ENCODE measurements around the gene RBM6. TPM values are rescaled to one million over a fixed set of nuclear protein-coding genes. Genes with fewer than 3 reads are reported as not detected.

RBM6 gene
- total RNA-seq, 1 experiment from 2014 or later = 90.7 TPM

DNA sequence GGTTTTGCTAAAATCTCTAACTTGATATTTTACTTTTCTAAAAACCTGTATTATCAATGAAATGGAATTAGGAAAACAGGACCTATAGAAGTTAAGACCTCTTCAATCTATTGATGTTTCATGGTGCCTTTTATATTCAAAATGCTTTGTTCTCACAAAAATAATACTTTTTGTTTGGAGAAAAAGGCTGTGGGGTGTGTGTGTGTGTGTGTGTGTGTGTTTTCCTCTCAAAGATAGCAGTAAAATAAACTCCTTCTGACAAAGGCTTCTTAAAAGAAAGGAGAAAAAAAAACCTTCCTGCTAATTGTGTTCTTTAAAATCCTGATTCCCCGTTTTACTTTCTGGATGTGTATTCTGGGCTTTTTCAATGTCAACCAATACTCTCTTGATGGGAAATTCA is 54.5 kb downstream of the RBM6 start:
- Histone ChIP-seq H3K18ac (ENCODE audit: insufficient read length, low read depth, low read length) (no peak overlapping the region), H3K27ac (ENCODE audit: insufficient read length, low read depth, low read length) (no peak overlapping the region), H3K4ac (ENCODE audit: low read depth, low read length) (no peak overlapping the region), H3K79me1 (ENCODE audit: insufficient read depth, low read depth, low read length, poor library complexity, severe bottlenecking) (no peaks in the 10 kb centered on the region), H3K4me2 (ENCODE audit: insufficient read depth, insufficient read length, low read length) (no peak overlapping the region), H3K27me3 (ENCODE audit: insufficient read depth, low read length) (no peaks in the 10 kb centered on the region), H3T11ph (ENCODE audit: low read length) (no peak overlapping the region), H3K23me2 (ENCODE audit: insufficient read length, low read depth, low read length, poor library complexity, severe bottlenecking) (no peaks in the 10 kb centered on the region), H2BK12ac (ENCODE audit: insufficient read length, low read depth, low read length) (no peak overlapping the region), H3K4me1 (ENCODE audit: insufficient read depth, low read length) (peaks cover 2% of the 10 kb centered on the region; the same call in 1 of the 2 replicates), H2BK5ac (ENCODE audit: insufficient read length, low read length) (no peak overlapping the region), H2AK5ac (ENCODE audit: insufficient read length, low read length) (no peak overlapping the region), H2BK20ac (ENCODE audit: low read depth, low read length, poor library complexity, severe bottlenecking) (no peak overlapping the region), H3K9ac (ENCODE audit: extremely low read depth, insufficient read length, low read length) (no peak overlapping the region), H2BK15ac (ENCODE audit: low read depth, low read length) (no peak overlapping the region), H4K8ac (replicated peaks; ENCODE audit: insufficient read length, low read depth, low read length) (no peak overlapping the region), H4K5ac (ENCODE audit: insufficient read length, low read depth, low read length) (no peak overlapping the region), H2BK120ac (ENCODE audit: low read depth, low read length, poor library complexity, severe bottlenecking) (no peak overlapping the region), H4K20me1 (ENCODE audit: control insufficient read depth, insufficient read depth, insufficient read length) (no peaks in the 10 kb centered on the region), H3K56ac (ENCODE audit: insufficient read length, low read depth, low read length) (no peak overlapping the region), H3K14ac (ENCODE audit: insufficient read depth, low read length) (no peak overlapping the region), H3K79me2 (ENCODE audit: insufficient read depth, low read length) (0 out of 2 replicates have a peak, but pooled peaks cover 2% of the 10 kb centered on the region), H4K91ac (ENCODE audit: insufficient read length, low read depth, low read length) (no peak overlapping the region), H2AFZ (ENCODE audit: low read length) (no peak overlapping the region), H3K23ac (ENCODE audit: insufficient read length, low read depth, low read length) (no peak overlapping the region), H3K9me3 (ENCODE audit: control insufficient read depth, low read depth, low read length) (no peaks in the 10 kb centered on the region)
- Mint-ChIP-seq H3K4me3 (no peak overlapping the region), H3K9me3 (no peaks in the 10 kb centered on the region), H3K27ac (peak overlapping the region in 1 of 3 experiments; percentile 59; a peak in 1 of 7 replicates), H3K36me3 (ENCODE audit: insufficient read depth in 1 of 3, low read depth in 3 of 3) (peaks cover 0 to 9% (median 4%) of the 10 kb centered on the region in 3 experiments; a peak in 4 of 7 replicates), H3K4me1 (peaks cover 14 to 18% of the 10 kb centered on the region in 2 experiments), H3K27me3 (ENCODE audit: low read depth) (no peaks in the 10 kb centered on the region)
- WGBS (ENCODE audit: extremely low coverage, insufficient read length, low lambda C conversion rate) = no CpG with 5 or more reads among the region's 1 CpG
- no peak for DNase-seq
- TF ChIP-seq, protein P1, sequence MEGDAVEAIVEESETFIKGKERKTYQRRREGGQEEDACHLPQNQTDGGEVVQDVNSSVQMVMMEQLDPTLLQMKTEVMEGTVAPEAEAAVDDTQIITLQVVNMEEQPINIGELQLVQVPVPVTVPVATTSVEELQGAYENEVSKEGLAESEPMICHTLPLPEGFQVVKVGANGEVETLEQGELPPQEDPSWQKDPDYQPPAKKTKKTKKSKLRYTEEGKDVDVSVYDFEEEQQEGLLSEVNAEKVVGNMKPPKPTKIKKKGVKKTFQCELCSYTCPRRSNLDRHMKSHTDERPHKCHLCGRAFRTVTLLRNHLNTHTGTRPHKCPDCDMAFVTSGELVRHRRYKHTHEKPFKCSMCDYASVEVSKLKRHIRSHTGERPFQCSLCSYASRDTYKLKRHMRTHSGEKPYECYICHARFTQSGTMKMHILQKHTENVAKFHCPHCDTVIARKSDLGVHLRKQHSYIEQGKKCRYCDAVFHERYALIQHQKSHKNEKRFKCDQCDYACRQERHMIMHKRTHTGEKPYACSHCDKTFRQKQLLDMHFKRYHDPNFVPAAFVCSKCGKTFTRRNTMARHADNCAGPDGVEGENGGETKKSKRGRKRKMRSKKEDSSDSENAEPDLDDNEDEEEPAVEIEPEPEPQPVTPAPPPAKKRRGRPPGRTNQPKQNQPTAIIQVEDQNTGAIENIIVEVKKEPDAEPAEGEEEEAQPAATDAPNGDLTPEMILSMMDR (conservative IDR thresholded peaks at IDR 0.05) = no peak
